ENCODE data around the gene OTOP1.
"Not testable (repeated sequence)": the region's sequence is repeated elsewhere in the genome, so short reads cannot be mapped to it uniquely, and the experiment has no call there.

The OTOP1 gene

GRCh38 chr4:4226606-4227438 lies at the start of gene OTOP1:
Gene OTOP1, minus strand, starts transcription at chr4:4226929. Its CDS starts 65 bp downstream, at chr4:4226864.
- no peak for DNase-seq

- DNase-seq: no peak
These were observed 47.5 kb upstream of the OTOP1 start for GRCh38 chr4:4274226-4274625.

GRCh38 chr4:4271912-4272311 lies 45.2 kb upstream of the OTOP1 start:
- DNase-seq: no peak

- DNase-seq: no peak
These were observed 43.8 kb upstream of the OTOP1 start for GRCh38 chr4:4270529-4270928.

GRCh38 chr4:4269856-4270255 lies 43.1 kb upstream of the OTOP1 start:
- no peak for DNase-seq

GRCh38 chr4:4269331-4269731 lies 42.6 kb upstream of the OTOP1 start:
- no peak for DNase-seq

- no peak for DNase-seq
These were observed 42.0 kb upstream of the OTOP1 start for GRCh38 chr4:4268776-4269175.

GRCh38 chr4:4267981-4268380 lies 41.3 kb upstream of the OTOP1 start:
- no peak for DNase-seq

- DNase-seq: no peak
These were observed 33.5 kb upstream of the OTOP1 start for GRCh38 chr4:4260185-4260751.

GRCh38 chr4:4259484-4260100 lies 32.9 kb upstream of the OTOP1 start:
- DNase-seq: no peak

GRCh38 chr4:4257705-4258104 lies 31.0 kb upstream of the OTOP1 start:
- DNase-seq: not testable (repeated sequence)

GRCh38 chr4:4256799-4257198 lies 30.1 kb upstream of the OTOP1 start:
- DNase-seq: no peak

GRCh38 chr4:4254666-4255065 lies 27.9 kb upstream of the OTOP1 start:
- DNase-seq: no peak

- no peak for DNase-seq
These were observed 27.5 kb upstream of the OTOP1 start for GRCh38 chr4:4254199-4254598.

GRCh38 chr4:4249866-4250265 lies 23.1 kb upstream of the OTOP1 start:
- DNase-seq: no peak

GRCh38 chr4:4249342-4249741 lies 22.6 kb upstream of the OTOP1 start:
- DNase-seq: not testable (repeated sequence)

GRCh38 chr4:4248885-4249203 lies 22.1 kb upstream of the OTOP1 start:
- DNase-seq: no peak

GRCh38 chr4:4248029-4248884 lies 21.5 kb upstream of the OTOP1 start, which contains the start of gene TMEM128:
Gene TMEM128, minus strand, starts transcription at chr4:4248223. Its CDS starts 21 bp downstream, at chr4:4248202.
- peak; percentile 75 to 81 (median 80) for DNase-seq

GRCh38 chr4:4247696-4248028 lies 20.9 kb upstream of the OTOP1 start:
- DNase-seq: no peak

- no peak for DNase-seq
These were observed 18.4 kb upstream of the OTOP1 start for GRCh38 chr4:4245172-4245571.

- DNase-seq: not testable (repeated sequence)
These were observed 12.8 kb upstream of the OTOP1 start for GRCh38 chr4:4239551-4239950.

GRCh38 chr4:4233610-4234009 lies 6.9 kb upstream of the OTOP1 start:
- no peak for DNase-seq

- DNase-seq: no peak
These were observed 1.6 kb upstream of the OTOP1 start for GRCh38 chr4:4228356-4228668.
